GM18507 (cell line): ENCODE results near the gene PRRC2B.
A peak's percentile ranks its signal among the peaks of the same experiment; 100 is the strongest.
"Not testable (repeated sequence)": the region's sequence is repeated elsewhere in the genome, so short reads cannot be mapped to it uniquely, and the experiment has no call there.

Experiments
- DNase-seq: peaks from one replicate; pipeline ENCODE4 v3.0.0; 2011; ENCODE audit warnings: low read depth; ENCODE audit not compliant: insufficient read length; ENCODE audit errors: extremely low spot score
- FAIRE-seq: peaks from 2 replicates; lab custom pipeline; 2011; peaks lifted over from hg19 to GRCh38; lab: Jason Lieb, UNC

Gene PRRC2B

DNA sequence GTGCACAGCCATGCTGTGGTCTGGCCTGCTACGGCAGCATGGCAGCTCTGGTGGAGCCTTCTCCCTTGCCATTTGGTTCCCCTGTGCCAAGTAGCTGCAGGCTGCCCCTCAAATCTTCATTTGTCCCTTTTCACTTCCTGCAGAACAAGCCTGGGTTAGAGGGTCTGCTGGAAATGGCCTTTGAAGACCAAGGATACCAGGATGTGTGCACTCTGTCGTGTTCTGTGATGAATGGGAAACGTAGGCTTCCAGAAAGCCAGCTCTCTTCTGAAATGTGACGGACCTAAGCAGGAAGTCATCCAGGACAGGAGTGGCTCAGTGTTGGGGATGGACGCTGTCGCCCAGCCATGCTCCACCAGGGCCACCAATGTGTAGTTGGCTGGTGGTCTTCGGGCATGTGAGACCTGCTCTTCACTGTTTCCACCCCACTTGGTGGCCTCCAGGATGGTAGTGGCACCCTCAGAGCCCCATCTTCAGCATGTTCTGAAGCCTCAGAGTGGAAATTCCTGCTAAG lies 105.4 kb downstream of the PRRC2B start:
- DNase-seq (no peak), FAIRE-seq (no peak)

- DNase-seq (no peak), FAIRE-seq (no peak)
These were observed 106.5 kb downstream of the PRRC2B start for GRCh38 chr9:131500377-131500776.

DNA sequence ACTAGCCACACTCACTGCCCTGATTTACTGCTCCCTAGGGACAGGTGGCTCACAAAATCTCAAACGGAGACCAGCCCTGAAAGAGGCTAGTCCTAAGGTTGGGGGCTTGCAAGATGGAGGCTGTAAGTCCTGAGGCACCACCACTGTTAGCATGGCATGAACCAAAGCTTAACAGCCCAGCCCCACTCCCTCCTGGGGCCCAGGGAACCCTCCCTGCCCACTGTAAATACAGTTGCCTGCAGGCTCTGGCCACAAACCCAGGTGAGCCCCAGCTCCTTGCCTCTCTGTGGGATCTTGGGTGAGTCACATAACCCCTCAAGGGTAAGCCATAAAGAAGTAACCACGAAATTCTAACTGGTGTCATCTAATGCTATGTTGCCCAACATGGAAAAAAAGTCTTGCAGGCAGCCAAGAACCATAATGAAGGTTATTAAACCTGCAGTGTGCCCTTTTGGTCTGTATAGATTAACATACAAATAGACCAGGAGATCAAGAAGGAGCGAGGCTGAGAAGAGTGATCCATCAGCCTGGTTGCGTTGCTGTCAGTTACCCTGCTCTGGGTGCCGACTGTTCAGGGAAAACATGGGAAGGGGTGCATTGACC lies 107.2 kb downstream of the PRRC2B start:
- DNase-seq (no peak), FAIRE-seq (no peak)

GRCh38 chr9:131502781-131503625 lies 109.1 kb downstream of the PRRC2B start, which contains the start of gene POMT1:
TSS of gene POMT1 (plus strand) at chr9:131502918. CDS start at chr9:131504219, 1,301 bp downstream.
- FAIRE-seq = peak; percentile 92
- peak; percentile 99 for DNase-seq

- FAIRE-seq (peak; percentile 21), DNase-seq (no peak)
These were observed 110.0 kb downstream of the PRRC2B start for GRCh38 chr9:131503626-131504465.

- no peak for DNase-seq
- no peak for FAIRE-seq
These were observed 111.1 kb downstream of the PRRC2B start for GRCh38 chr9:131505012-131505411.

DNA sequence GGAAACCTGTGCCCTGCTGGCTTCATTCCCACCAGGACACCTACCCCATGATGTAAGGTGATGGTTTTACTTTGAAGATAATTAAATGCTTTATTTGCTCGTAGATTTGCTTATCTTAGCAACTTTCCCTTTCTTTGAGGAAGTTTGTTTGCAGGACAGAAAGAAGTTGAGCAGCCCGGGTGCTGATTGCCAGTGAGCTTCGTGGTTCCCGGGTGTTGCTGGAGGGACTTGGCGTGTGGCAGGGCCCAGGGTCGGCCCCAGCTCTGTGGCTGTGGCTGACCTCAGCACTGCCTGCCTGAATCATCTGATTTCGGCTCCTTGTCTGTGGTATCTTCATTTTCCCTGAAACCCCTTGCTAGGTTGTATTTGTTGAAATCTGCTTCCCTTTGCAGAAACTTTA lies 117.5 kb downstream of the PRRC2B start:
- FAIRE-seq = no peak
- DNase-seq = no peak

GRCh38 chr9:131511880-131512279 lies 118.0 kb downstream of the PRRC2B start:
- DNase-seq (no peak), FAIRE-seq (no peak)

DNA sequence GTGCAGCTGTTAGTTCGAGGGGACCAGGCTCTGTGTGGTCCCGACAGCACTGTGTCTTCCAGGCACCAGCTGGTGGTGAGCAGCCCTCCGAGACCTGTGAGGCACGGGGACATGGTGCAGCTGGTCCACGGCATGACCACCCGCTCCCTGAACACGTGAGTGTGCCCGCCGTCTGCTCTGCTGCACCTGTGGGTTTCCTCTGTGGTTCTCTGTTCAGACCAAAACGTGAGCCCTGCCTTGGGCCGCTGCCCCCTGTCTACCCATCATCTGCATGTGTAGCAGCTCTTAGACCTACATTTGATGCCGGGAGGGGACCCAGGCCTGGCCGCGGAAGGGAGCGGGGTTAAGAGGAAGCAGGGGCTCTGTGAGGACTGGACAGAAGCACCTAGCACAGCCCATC lies 119.3 kb downstream of the PRRC2B start:
- no peak for DNase-seq
- no peak for FAIRE-seq

DNA sequence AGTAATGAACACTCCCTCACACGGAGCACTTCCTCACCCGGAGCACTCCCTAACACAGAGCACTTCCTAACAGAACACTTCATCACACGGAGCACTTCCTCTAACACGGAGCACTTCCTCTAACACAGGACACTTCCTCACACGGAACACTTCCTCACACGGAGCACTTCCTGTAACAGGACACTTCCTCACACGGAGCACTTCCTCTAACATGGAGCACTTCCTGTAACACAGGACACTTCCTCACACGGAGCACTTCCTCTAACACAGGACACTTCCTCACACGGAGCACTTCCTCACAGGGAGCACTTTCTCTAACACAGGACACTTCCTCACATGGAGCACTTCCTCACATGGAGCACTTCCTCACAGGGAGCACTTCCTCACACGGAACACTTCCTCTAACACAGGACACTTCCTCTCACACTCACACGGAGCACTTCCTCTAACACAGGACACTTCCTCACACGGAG lies 121.7 kb downstream of the PRRC2B start:
- not testable (repeated sequence) for FAIRE-seq

GRCh38 chr9:131516100-131516499 lies 122.2 kb downstream of the PRRC2B start:
- DNase-seq (no peak), FAIRE-seq (no peak)

More for the DNA sequence above, 121.7 kb downstream of the PRRC2B start:
- DNase-seq = not testable (repeated sequence)

GRCh38 chr9:131516930-131517329 lies 123.0 kb downstream of the PRRC2B start:
- FAIRE-seq (no peak), DNase-seq (no peak)

GRCh38 chr9:131517761-131518190 lies 123.9 kb downstream of the PRRC2B start:
- FAIRE-seq = no peak
- no peak for DNase-seq

- FAIRE-seq = no peak
- DNase-seq = no peak
These were observed 124.7 kb downstream of the PRRC2B start for GRCh38 chr9:131518553-131518952.

DNA sequence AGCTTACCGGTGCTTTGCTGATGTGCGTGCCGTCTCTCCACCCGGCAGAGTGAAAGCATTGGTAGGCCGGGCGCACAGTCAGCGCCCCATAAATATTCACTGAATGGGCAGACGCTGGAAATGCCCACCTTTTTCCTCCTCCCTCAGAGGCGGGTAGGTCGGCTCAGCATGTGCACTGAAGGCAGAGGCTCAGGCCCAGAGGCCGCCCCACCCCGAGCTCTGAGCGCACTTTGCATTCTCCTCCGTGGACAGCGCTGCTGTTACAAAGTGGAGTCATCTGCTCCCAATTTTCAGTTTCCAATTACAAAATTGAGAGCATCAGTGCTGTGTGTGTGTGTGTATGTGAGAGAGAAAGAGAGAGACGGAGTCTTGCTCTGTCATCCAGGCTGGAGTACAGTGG lies 126.6 kb downstream of the PRRC2B start:
- FAIRE-seq (no peak), DNase-seq (no peak)

GRCh38 chr9:131521203-131521602 lies 127.3 kb downstream of the PRRC2B start:
- FAIRE-seq (no peak), DNase-seq (no peak)

DNA sequence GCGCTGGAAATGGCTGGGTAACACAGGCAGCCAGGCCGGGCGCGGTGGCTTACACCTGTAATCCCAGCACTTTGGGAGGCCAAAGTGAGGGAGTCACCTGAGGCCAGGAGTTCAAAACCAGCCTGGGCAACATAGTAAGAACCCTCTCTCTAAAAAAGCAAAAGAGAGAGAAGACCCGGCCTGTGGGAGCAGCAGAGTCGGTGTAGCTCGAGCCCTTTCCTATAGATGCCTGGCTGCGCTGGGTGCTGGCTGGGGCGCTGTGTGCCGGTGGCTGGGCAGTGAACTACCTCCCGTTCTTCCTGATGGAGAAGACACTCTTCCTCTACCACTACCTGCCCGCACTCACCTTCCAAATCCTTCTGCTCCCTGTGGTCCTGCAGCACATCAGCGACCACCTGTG lies 127.9 kb downstream of the PRRC2B start:
- DNase-seq = no peak
- no peak for FAIRE-seq

- FAIRE-seq (no peak), DNase-seq (no peak)
These were observed 128.6 kb downstream of the PRRC2B start for GRCh38 chr9:131522257-131523085.

DNA sequence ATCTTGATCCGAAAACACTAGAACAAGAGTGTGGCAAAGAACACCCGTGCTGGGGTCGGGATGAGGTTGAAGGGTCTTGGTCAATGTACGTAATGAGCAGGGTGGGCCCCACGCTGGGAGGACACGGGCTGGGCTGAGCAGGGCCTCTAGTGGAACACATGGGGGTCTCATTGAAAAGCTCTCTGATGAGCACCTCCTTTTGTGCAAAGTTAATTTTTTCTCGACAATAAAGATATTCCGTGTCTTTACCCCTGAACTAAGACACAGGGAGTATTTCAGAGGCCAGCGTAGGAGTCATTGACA lies 129.2 kb downstream of the PRRC2B start:
- DNase-seq (no peak), FAIRE-seq (no peak)
